HL-60 (cell line): ENCODE results near the gene ASB13.

Source experiments
- CTCF ChIP-seq: IDR thresholded peaks from one replicate; pipeline ENCODE4 v1.5.1; 2011; ENCODE audit warnings: low read length, control low read depth, inconsistent platforms; ENCODE audit not compliant: insufficient read depth
- GABPA ChIP-seq: IDR thresholded peaks from 2 replicates; pipeline ENCODE4 v1.6.1; 2012; ENCODE audit warnings: low read depth
- POLR2AphosphoS5 ChIP-seq: IDR thresholded peaks from 2 replicates; pipeline ENCODE4 v1.6.1; 2012; ENCODE audit warnings: low read depth
- SPI1 ChIP-seq: IDR thresholded peaks from 2 replicates; pipeline ENCODE4 v1.6.1; 2012; ENCODE audit warnings: low read depth, mild to moderate bottlenecking, borderline replicate concordance
- TF ChIP-seq, protein P1 (sequence below): IDR thresholded peaks from 2 replicates; pipeline ENCODE4 v1.6.1; 2012; ENCODE audit warnings: low read depth; ENCODE audit not compliant: insufficient replicate concordance

- TF ChIP-seq CTCF (no peak), GABPA (no peak), POLR2AphosphoS5 (no peak), SPI1 (no peak)
- TF ChIP-seq, protein P1, sequence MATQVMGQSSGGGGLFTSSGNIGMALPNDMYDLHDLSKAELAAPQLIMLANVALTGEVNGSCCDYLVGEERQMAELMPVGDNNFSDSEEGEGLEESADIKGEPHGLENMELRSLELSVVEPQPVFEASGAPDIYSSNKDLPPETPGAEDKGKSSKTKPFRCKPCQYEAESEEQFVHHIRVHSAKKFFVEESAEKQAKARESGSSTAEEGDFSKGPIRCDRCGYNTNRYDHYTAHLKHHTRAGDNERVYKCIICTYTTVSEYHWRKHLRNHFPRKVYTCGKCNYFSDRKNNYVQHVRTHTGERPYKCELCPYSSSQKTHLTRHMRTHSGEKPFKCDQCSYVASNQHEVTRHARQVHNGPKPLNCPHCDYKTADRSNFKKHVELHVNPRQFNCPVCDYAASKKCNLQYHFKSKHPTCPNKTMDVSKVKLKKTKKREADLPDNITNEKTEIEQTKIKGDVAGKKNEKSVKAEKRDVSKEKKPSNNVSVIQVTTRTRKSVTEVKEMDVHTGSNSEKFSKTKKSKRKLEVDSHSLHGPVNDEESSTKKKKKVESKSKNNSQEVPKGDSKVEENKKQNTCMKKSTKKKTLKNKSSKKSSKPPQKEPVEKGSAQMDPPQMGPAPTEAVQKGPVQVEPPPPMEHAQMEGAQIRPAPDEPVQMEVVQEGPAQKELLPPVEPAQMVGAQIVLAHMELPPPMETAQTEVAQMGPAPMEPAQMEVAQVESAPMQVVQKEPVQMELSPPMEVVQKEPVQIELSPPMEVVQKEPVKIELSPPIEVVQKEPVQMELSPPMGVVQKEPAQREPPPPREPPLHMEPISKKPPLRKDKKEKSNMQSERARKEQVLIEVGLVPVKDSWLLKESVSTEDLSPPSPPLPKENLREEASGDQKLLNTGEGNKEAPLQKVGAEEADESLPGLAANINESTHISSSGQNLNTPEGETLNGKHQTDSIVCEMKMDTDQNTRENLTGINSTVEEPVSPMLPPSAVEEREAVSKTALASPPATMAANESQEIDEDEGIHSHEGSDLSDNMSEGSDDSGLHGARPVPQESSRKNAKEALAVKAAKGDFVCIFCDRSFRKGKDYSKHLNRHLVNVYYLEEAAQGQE, result no peak
Observed at GRCh38 chr10:5625992-5626777, 40.2 kb downstream of the ASB13 start.
